Measurements from ENCODE around the gene MEGF6. TPM values are rescaled to one million over a fixed set of nuclear protein-coding genes. Genes with fewer than 3 reads are reported as not detected.

The MEGF6 gene
- polyA plus RNA-seq, 1 donor (not counting 4 experiments of a cell fraction or from before 2014, with no cell fraction given) = 0.24 TPM

- H3K9ac ChIP-seq (ENCODE audit: control insufficient read depth, extremely low read depth, insufficient read depth, low read length) = no peak overlapping the region
- H3K27ac ChIP-seq (ENCODE audit: control insufficient read depth, insufficient read depth, low read length) = no peak overlapping the region
- no peaks in the 10 kb centered on the region for H3K79me2 ChIP-seq (ENCODE audit: control insufficient read depth, insufficient read depth, low read length)
- DNase-seq (ENCODE audit: low read depth, low spot score) = no peak
- peaks cover 6% of the 10 kb centered on the region for H3K4me1 ChIP-seq (ENCODE audit: control insufficient read depth, extremely low read depth, insufficient read depth, low read length)
- H3K4me2 ChIP-seq (ENCODE audit: control insufficient read depth, extremely low read depth, insufficient read depth, low read depth, low read length) = no peak overlapping the region
- no peak overlapping the region for H2AFZ ChIP-seq (ENCODE audit: control insufficient read depth, low read length)
- no peaks in the 10 kb centered on the region for H3K9me1 ChIP-seq (ENCODE audit: control insufficient read depth, extremely low read depth, insufficient read depth, low read length)
- TF ChIP-seq EZH2 (IDR thresholded peaks at IDR 0.05; ENCODE audit: low read length) = no peak
- no peak for TF ChIP-seq CTCF (optimal IDR thresholded peaks at IDR 0.05 in 1 of 3, IDR thresholded peaks at IDR 0.05 in 1 of 3, conservative IDR thresholded peaks at IDR 0.05 in 1 of 3; ENCODE audit: extremely low read depth in 1 of 3, insufficient read depth in 2 of 3, low read length in 3 of 3)
- H3K36me3 ChIP-seq (ENCODE audit: control insufficient read depth in 2 of 2, extremely low read depth in 1 of 2, insufficient read depth in 2 of 2, low read length in 2 of 2) = no peaks in the 10 kb centered on the region
- H3K9me3 ChIP-seq (ENCODE audit: control insufficient read depth, low read depth, low read length) = no peaks in the 10 kb centered on the region
- H3K27me3 ChIP-seq (ENCODE audit: control insufficient read depth, extremely low read depth, insufficient read depth, low read length) = peaks cover 11% of the 10 kb centered on the region
- H3K4me3 ChIP-seq (ENCODE audit: control insufficient read depth in 2 of 3, extremely low read depth in 1 of 3, insufficient read depth in 2 of 3, low read depth in 1 of 3, low read length in 3 of 3) = no peak overlapping the region
- no peak for FAIRE-seq
- H4K20me1 ChIP-seq (ENCODE audit: control insufficient read depth, extremely low read depth, insufficient read depth, low read length) = no peaks in the 10 kb centered on the region
- dilution Hi-C loops (cut with MboI; ENCODE audit: extremely low pct_ligation_motif_present, low sequenced_read_pairs) = no loop called here
Observed at GRCh38 chr1:3505161-3505560, 106.1 kb downstream of the MEGF6 start.

GRCh38 chr1:3504822-3505153 lies 106.5 kb downstream of the MEGF6 start:
- dilution Hi-C loops (cut with MboI; ENCODE audit: extremely low pct_ligation_motif_present, low sequenced_read_pairs) = no loop called here
- H3K79me2 ChIP-seq (ENCODE audit: control insufficient read depth, insufficient read depth, low read length) = no peaks in the 10 kb centered on the region
- peaks cover 6% of the 10 kb centered on the region for H3K4me1 ChIP-seq (ENCODE audit: control insufficient read depth, extremely low read depth, insufficient read depth, low read length)
- no peak overlapping the region for H2AFZ ChIP-seq (ENCODE audit: control insufficient read depth, low read length)
- no peak overlapping the region for H3K4me2 ChIP-seq (ENCODE audit: control insufficient read depth, extremely low read depth, insufficient read depth, low read depth, low read length)
- TF ChIP-seq CTCF (optimal IDR thresholded peaks at IDR 0.05 in 1 of 3, IDR thresholded peaks at IDR 0.05 in 1 of 3, conservative IDR thresholded peaks at IDR 0.05 in 1 of 3; ENCODE audit: extremely low read depth in 1 of 3, insufficient read depth in 2 of 3, low read length in 3 of 3) (no peak), EZH2 (IDR thresholded peaks at IDR 0.05; ENCODE audit: low read length) (no peak)
- H3K27me3 ChIP-seq (ENCODE audit: control insufficient read depth, extremely low read depth, insufficient read depth, low read length) = peaks cover 11% of the 10 kb centered on the region
- no peaks in the 10 kb centered on the region for H3K36me3 ChIP-seq (ENCODE audit: control insufficient read depth in 2 of 2, extremely low read depth in 1 of 2, insufficient read depth in 2 of 2, low read length in 2 of 2)
- no peak for FAIRE-seq
- no peaks in the 10 kb centered on the region for H3K9me1 ChIP-seq (ENCODE audit: control insufficient read depth, extremely low read depth, insufficient read depth, low read length)
- H3K9ac ChIP-seq (ENCODE audit: control insufficient read depth, extremely low read depth, insufficient read depth, low read length) = peak overlapping the region; percentile 28
- H3K27ac ChIP-seq (ENCODE audit: control insufficient read depth, insufficient read depth, low read length) = no peak overlapping the region
- no peaks in the 10 kb centered on the region for H3K9me3 ChIP-seq (ENCODE audit: control insufficient read depth, low read depth, low read length)
- no peaks in the 10 kb centered on the region for H4K20me1 ChIP-seq (ENCODE audit: control insufficient read depth, extremely low read depth, insufficient read depth, low read length)
- no peak overlapping the region for H3K4me3 ChIP-seq (ENCODE audit: control insufficient read depth in 2 of 3, extremely low read depth in 1 of 3, insufficient read depth in 2 of 3, low read depth in 1 of 3, low read length in 3 of 3)
- no peak for DNase-seq (ENCODE audit: low read depth, low spot score)
